ENCODE results near the gene C17orf107.
"Not testable (repeated sequence)": the region's sequence is repeated elsewhere in the genome, so short reads cannot be mapped to it uniquely, and the experiment has no call there.

Gene C17orf107

GRCh38 chr17:4919511-4920047 is 20.2 kb downstream of the C17orf107 start:
- ChIA-PET CTCF (no interaction called here), POLR2A (interaction anchor here (0.7 to 1.5 kb wide), 4 partner anchors 15 to 67 kb away, joined by 3 to 6 read pairs (median 3); partner anchors contain the start of genes CAMTA2, RNF167 and SLC25A11)
- TF ChIP-seq ARNT (IDR thresholded peaks at IDR 0.05) (no peak), L3MBTL2 (conservative IDR thresholded peaks at IDR 0.05) (no peak), SP1 (IDR thresholded peaks at IDR 0.05) (no peak), HDGF (IDR thresholded peaks at IDR 0.05; ENCODE audit: borderline replicate concordance) (no peak), BHLHE40 (IDR thresholded peaks at IDR 0.05; ENCODE audit: borderline replicate concordance) (no peak), SUZ12 (IDR thresholded peaks at IDR 0.05) (no peak), TARDBP (IDR thresholded peaks at IDR 0.05) (no peak), ZNF384 (IDR thresholded peaks at IDR 0.05) (no peak), FOXM1 (IDR thresholded peaks at IDR 0.05; ENCODE audit: borderline replicate concordance) (no peak), LEF1 (IDR thresholded peaks at IDR 0.05; ENCODE audit: borderline replicate concordance) (no peak), FOXA1 (IDR thresholded peaks at IDR 0.05) (no peak), PKNOX1 (IDR thresholded peaks at IDR 0.05) (no peak), FOXK2 (IDR thresholded peaks at IDR 0.05) (no peak), NFRKB (IDR thresholded peaks at IDR 0.05) (no peak), CTBP1 (IDR thresholded peaks at IDR 0.05; ENCODE audit: borderline replicate concordance) (no peak), ELF4 (IDR thresholded peaks at IDR 0.05) (no peak)
- DNase-seq (ENCODE audit: extremely low spot score), result no peak

GRCh38 chr17:4920351-4921048 is 21.2 kb downstream of the C17orf107 start:
- ChIA-PET POLR2A (interaction anchor here (0.8 kb wide), 1 partner anchor 20 kb away, joined by 3 read pairs; the partner anchor contains the start of genes RNF167 and SLC25A11), CTCF (no interaction called here)
- TF ChIP-seq ELF4 (IDR thresholded peaks at IDR 0.05), result no peak
- TF ChIP-seq TARDBP (IDR thresholded peaks at IDR 0.05), result no peak
- TF ChIP-seq SP1 (IDR thresholded peaks at IDR 0.05), result no peak
- TF ChIP-seq HDGF (IDR thresholded peaks at IDR 0.05; ENCODE audit: borderline replicate concordance), result no peak
- no peak for TF ChIP-seq FOXA1 (IDR thresholded peaks at IDR 0.05)
- no peak for TF ChIP-seq ARNT (IDR thresholded peaks at IDR 0.05)
- no peak for TF ChIP-seq FOXK2 (IDR thresholded peaks at IDR 0.05)
- TF ChIP-seq CTBP1 (IDR thresholded peaks at IDR 0.05; ENCODE audit: borderline replicate concordance), result no peak
- no peak for TF ChIP-seq FOXM1 (IDR thresholded peaks at IDR 0.05; ENCODE audit: borderline replicate concordance)
- TF ChIP-seq L3MBTL2 (conservative IDR thresholded peaks at IDR 0.05), result no peak
- no peak for TF ChIP-seq BHLHE40 (IDR thresholded peaks at IDR 0.05; ENCODE audit: borderline replicate concordance)
- no peak for TF ChIP-seq SUZ12 (IDR thresholded peaks at IDR 0.05)
- no peak for DNase-seq (ENCODE audit: extremely low spot score)

GRCh38 chr17:4921320-4921719 is 22.0 kb downstream of the C17orf107 start:
- TF ChIP-seq SP1 (IDR thresholded peaks at IDR 0.05) (no peak), FOXM1 (IDR thresholded peaks at IDR 0.05; ENCODE audit: borderline replicate concordance) (no peak), ARNT (IDR thresholded peaks at IDR 0.05) (no peak), NFRKB (IDR thresholded peaks at IDR 0.05) (no peak), CTBP1 (IDR thresholded peaks at IDR 0.05; ENCODE audit: borderline replicate concordance) (no peak), FOXK2 (IDR thresholded peaks at IDR 0.05) (no peak), SUZ12 (IDR thresholded peaks at IDR 0.05) (no peak), LEF1 (IDR thresholded peaks at IDR 0.05; ENCODE audit: borderline replicate concordance) (no peak), ZNF384 (IDR thresholded peaks at IDR 0.05) (no peak), HDGF (IDR thresholded peaks at IDR 0.05; ENCODE audit: borderline replicate concordance) (no peak), TARDBP (IDR thresholded peaks at IDR 0.05) (no peak)
- no peak for DNase-seq (ENCODE audit: extremely low spot score)
- ChIA-PET CTCF (no interaction called here), POLR2A (interaction anchor here (3.7 kb wide), 1 partner anchor 18 kb away, joined by 30 read pairs; the partner anchor contains the start of genes RNF167 and SLC25A11)

- DNase-seq (ENCODE audit: extremely low spot score); CTCF ChIA-PET: not testable (repeated sequence)
- POLR2A ChIA-PET, result interaction anchor here (1.0 to 1.6 kb wide), 2 partner anchors 13 kb away, joined by 4 to 6 read pairs; partner anchors contain the start of genes RNF167 and SLC25A11
Measured at GRCh38 chr17:4926577-4927335, 27.4 kb downstream of the C17orf107 start.

GRCh38 chr17:4928881-4929280 is 29.5 kb downstream of the C17orf107 start:
- ChIA-PET POLR2A (interaction anchor here (1.7 kb wide), 1 partner anchor 11 kb away, joined by 8 read pairs; the partner anchor contains the start of genes RNF167 and SLC25A11), CTCF (no interaction called here)
- DNase-seq (ENCODE audit: extremely low spot score), result no peak
- TF ChIP-seq ARNT (IDR thresholded peaks at IDR 0.05), result no peak
- TF ChIP-seq PKNOX1 (IDR thresholded peaks at IDR 0.05), result no peak
- TF ChIP-seq SUZ12 (IDR thresholded peaks at IDR 0.05), result no peak
- TF ChIP-seq CTBP1 (IDR thresholded peaks at IDR 0.05; ENCODE audit: borderline replicate concordance), result no peak
- no peak for TF ChIP-seq TARDBP (IDR thresholded peaks at IDR 0.05)
- TF ChIP-seq HDGF (IDR thresholded peaks at IDR 0.05; ENCODE audit: borderline replicate concordance), result no peak
- TF ChIP-seq FOXM1 (IDR thresholded peaks at IDR 0.05; ENCODE audit: borderline replicate concordance), result no peak
- no peak for TF ChIP-seq L3MBTL2 (conservative IDR thresholded peaks at IDR 0.05)
- TF ChIP-seq BHLHE40 (IDR thresholded peaks at IDR 0.05; ENCODE audit: borderline replicate concordance), result no peak
- no peak for TF ChIP-seq FOXA1 (IDR thresholded peaks at IDR 0.05)
- TF ChIP-seq SP1 (IDR thresholded peaks at IDR 0.05), result no peak
- no peak for TF ChIP-seq NFRKB (IDR thresholded peaks at IDR 0.05)
- no peak for TF ChIP-seq LEF1 (IDR thresholded peaks at IDR 0.05; ENCODE audit: borderline replicate concordance)
- no peak for TF ChIP-seq ZNF384 (IDR thresholded peaks at IDR 0.05)
- TF ChIP-seq FOXK2 (IDR thresholded peaks at IDR 0.05), result no peak
- no peak for TF ChIP-seq ELF4 (IDR thresholded peaks at IDR 0.05)

GRCh38 chr17:4931963-4932362 is 32.6 kb downstream of the C17orf107 start, which contains the start of gene GP1BA:
Gene GP1BA (plus strand): TSS chr17:4932277. CDS start chr17:4932605, 328 bp downstream.
- no peak for DNase-seq (ENCODE audit: extremely low spot score)
- ChIA-PET POLR2A (no interaction called here), CTCF (no interaction called here)
- TF ChIP-seq SP1 (IDR thresholded peaks at IDR 0.05) (no peak), LEF1 (IDR thresholded peaks at IDR 0.05; ENCODE audit: borderline replicate concordance) (no peak), CTBP1 (IDR thresholded peaks at IDR 0.05; ENCODE audit: borderline replicate concordance) (no peak)

Data from HEK293T (cell line).